ENCODE measurements around the gene FCN2. TPM values are rescaled to one million over a fixed set of nuclear protein-coding genes. Genes with fewer than 3 reads are reported as not detected.

Gene FCN2
- total and polyA plus RNA-seq, 2 experiments from 2014 or later, result not detected

GRCh38 chr9:134847752-134848432 lies 32.7 kb upstream of the FCN2 start:
- no peak overlapping the region for H3K27ac ChIP-seq
- H3K4me1 ChIP-seq (ENCODE audit: low read depth), result no peaks in the 10 kb centered on the region
- no peaks in the 10 kb centered on the region for H3K36me3 ChIP-seq
- H3K9me3 ChIP-seq (ENCODE audit: low read depth), result no peaks in the 10 kb centered on the region
- TF ChIP-seq, protein P1, sequence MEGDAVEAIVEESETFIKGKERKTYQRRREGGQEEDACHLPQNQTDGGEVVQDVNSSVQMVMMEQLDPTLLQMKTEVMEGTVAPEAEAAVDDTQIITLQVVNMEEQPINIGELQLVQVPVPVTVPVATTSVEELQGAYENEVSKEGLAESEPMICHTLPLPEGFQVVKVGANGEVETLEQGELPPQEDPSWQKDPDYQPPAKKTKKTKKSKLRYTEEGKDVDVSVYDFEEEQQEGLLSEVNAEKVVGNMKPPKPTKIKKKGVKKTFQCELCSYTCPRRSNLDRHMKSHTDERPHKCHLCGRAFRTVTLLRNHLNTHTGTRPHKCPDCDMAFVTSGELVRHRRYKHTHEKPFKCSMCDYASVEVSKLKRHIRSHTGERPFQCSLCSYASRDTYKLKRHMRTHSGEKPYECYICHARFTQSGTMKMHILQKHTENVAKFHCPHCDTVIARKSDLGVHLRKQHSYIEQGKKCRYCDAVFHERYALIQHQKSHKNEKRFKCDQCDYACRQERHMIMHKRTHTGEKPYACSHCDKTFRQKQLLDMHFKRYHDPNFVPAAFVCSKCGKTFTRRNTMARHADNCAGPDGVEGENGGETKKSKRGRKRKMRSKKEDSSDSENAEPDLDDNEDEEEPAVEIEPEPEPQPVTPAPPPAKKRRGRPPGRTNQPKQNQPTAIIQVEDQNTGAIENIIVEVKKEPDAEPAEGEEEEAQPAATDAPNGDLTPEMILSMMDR (IDR thresholded peaks at IDR 0.05; ENCODE audit: low read depth, low read length), result no peak
- no peak overlapping the region for H3K4me3 ChIP-seq
- H3K27me3 ChIP-seq, result no peaks in the 10 kb centered on the region
- no peak for DNase-seq (ENCODE audit: low read depth in 1 of 2, low spot score in 1 of 2)

- TF ChIP-seq, protein P1 (IDR thresholded peaks at IDR 0.05; ENCODE audit: low read depth, low read length), result no peak
Measured at GRCh38 chr9:134848504-134848903, 32.1 kb upstream of the FCN2 start.

DNA sequence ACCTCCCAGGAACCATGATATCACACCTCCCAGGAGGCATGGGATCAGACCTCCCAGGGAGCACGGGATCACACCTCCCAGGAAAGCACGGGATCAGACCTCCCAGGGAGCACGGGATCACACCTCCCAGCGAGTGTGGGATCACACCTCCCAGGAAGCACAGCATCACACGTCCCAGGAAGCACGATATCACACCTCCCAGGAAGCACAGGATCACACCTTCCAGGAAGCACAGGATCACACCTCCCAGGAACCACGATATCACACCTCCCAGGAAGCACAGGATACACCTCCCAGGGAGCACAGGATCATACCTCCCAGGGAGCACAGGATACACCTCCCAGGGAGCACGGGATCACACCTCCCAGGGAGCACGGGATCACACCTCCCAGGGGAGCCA lies 30.0 kb upstream of the FCN2 start:
- Histone ChIP-seq H3K36me3 (no peaks in the 10 kb centered on the region), H3K4me1 (ENCODE audit: low read depth) (no peaks in the 10 kb centered on the region), H3K9me3 (ENCODE audit: low read depth) (no peaks in the 10 kb centered on the region), H3K27me3 (no peaks in the 10 kb centered on the region), H3K4me3 (no peak overlapping the region), H3K27ac (no peak overlapping the region)
- TF ChIP-seq, protein P1 (IDR thresholded peaks at IDR 0.05; ENCODE audit: low read depth, low read length), result no peak
- no peak for DNase-seq (ENCODE audit: low read depth in 1 of 2, low spot score in 1 of 2)

More at GRCh38 chr9:134848504-134848903, 32.1 kb upstream of the FCN2 start:
- no peak overlapping the region for H3K27ac ChIP-seq
- H3K27me3 ChIP-seq, result no peaks in the 10 kb centered on the region
- no peak for DNase-seq (ENCODE audit: low read depth in 1 of 2, low spot score in 1 of 2)
- H3K4me1 ChIP-seq (ENCODE audit: low read depth), result no peaks in the 10 kb centered on the region
- no peaks in the 10 kb centered on the region for H3K36me3 ChIP-seq
- H3K9me3 ChIP-seq (ENCODE audit: low read depth), result no peaks in the 10 kb centered on the region
- no peak overlapping the region for H3K4me3 ChIP-seq

- Histone ChIP-seq H3K4me1 (ENCODE audit: low read depth) (no peaks in the 10 kb centered on the region), H3K9me3 (ENCODE audit: low read depth) (no peaks in the 10 kb centered on the region), H3K4me3 (no peak overlapping the region), H3K27me3 (no peaks in the 10 kb centered on the region), H3K36me3 (no peaks in the 10 kb centered on the region), H3K27ac (no peak overlapping the region)
- TF ChIP-seq, protein P1 (IDR thresholded peaks at IDR 0.05; ENCODE audit: low read depth, low read length), result no peak
- no peak for DNase-seq (ENCODE audit: low read depth in 1 of 2, low spot score in 1 of 2)
Measured at GRCh38 chr9:134851020-134851419, 29.6 kb upstream of the FCN2 start.

GRCh38 chr9:134852906-134853654 lies 27.5 kb upstream of the FCN2 start:
- no peak for DNase-seq (ENCODE audit: low read depth in 1 of 2, low spot score in 1 of 2)

More at GRCh38 chr9:134852906-134853654, 27.5 kb upstream of the FCN2 start:
- Histone ChIP-seq H3K27me3 (no peaks in the 10 kb centered on the region), H3K4me1 (ENCODE audit: low read depth) (no peaks in the 10 kb centered on the region), H3K27ac (no peak overlapping the region), H3K36me3 (no peaks in the 10 kb centered on the region), H3K9me3 (ENCODE audit: low read depth) (no peaks in the 10 kb centered on the region), H3K4me3 (no peak overlapping the region)
- TF ChIP-seq, protein P1 (IDR thresholded peaks at IDR 0.05; ENCODE audit: low read depth, low read length), result no peak
